K562 (cell line): ENCODE data around the gene PMIS2. TPM values are rescaled to one million over a fixed set of nuclear protein-coding genes. Genes with fewer than 3 reads are reported as not detected.

Experiments
- DACH1 ChIP-seq: fragments of 450-650 bp; IDR thresholded peaks from 2 replicates; pipeline ENCODE4 v1.6.1; 2018; ENCODE audit not compliant: partially characterized antibody
- ETV6 ChIP-seq, 3 experiments: fragments of 150-350 bp in 1 of 3; sonication (generic) in 1 of 3; formaldehyde crosslinking in 1 of 3; IDR thresholded peaks; 2 replicates each; pipeline versions ENCODE4 v1.6.1 to v1.8.0; 2014 to 2022; ENCODE audit warnings: borderline replicate concordance in 2 of 3, low read depth in 2 of 3, antibody characterized with exemption in 1 of 3, low read length in 1 of 3, mild to moderate bottlenecking in 1 of 3, missing genetic modification reagents in 1 of 3
- NCOA2 ChIP-seq, 2 experiments: fragments of 450-650 bp; IDR thresholded peaks; 2 replicates each; pipeline ENCODE4 v1.6.1; 2018; ENCODE audit warnings: mild to moderate bottlenecking in 2 of 2, moderate library complexity in 1 of 2; ENCODE audit not compliant: partially characterized antibody in 2 of 2
- PHB ChIP-seq: fragments of 250-450 bp; sonication (Bioruptor Pico); IDR thresholded peaks from 2 replicates; pipeline ENCODE4 v1.5.0; 2021
- TOE1 ChIP-seq, 2 experiments: fragments of 450-650 bp in 1 of 2; sonication (generic) in 1 of 2; formaldehyde crosslinking in 1 of 2; IDR thresholded peaks; 2 replicates each; pipeline versions ENCODE4 v1.7.1 to v1.8.0; 2016 to 2022; ENCODE audit warnings: borderline replicate concordance in 2 of 2, mild to moderate bottlenecking in 2 of 2, antibody characterized with exemption in 1 of 2, inconsistent platforms in 1 of 2, low read depth in 1 of 2, missing genetic modification reagents in 1 of 2, moderate library complexity in 1 of 2
- ZBTB40 ChIP-seq, 2 experiments: fragments of 450-650 bp in 1 of 2; sonication (generic) in 1 of 2; formaldehyde crosslinking in 1 of 2; IDR thresholded peaks; 2 replicates each; pipeline versions ENCODE4 v1.7.1 to v1.9.0; 2016 to 2022; ENCODE audit warnings: inconsistent platforms in 1 of 2, mild to moderate bottlenecking in 1 of 2, missing genetic modification reagents in 1 of 2
- ZNF175 ChIP-seq: fragments of 200-800 bp; sonication (Bioruptor generic); IDR thresholded peaks from 2 replicates; pipeline ENCODE4 v1.6.1; 2016; ENCODE audit warnings: low read depth, mild to moderate bottlenecking, missing genetic modification characterization, missing compliant biosample characterization
- polyA plus RNA-seq, 8 experiments: library from polyadenylated mRNA; depleted of rRNA in 4 of 8; stranded (reverse) in 5 of 8; unstranded in 3 of 8; fragments of >200 nt; fragmentation: Nextera tagmentation in 2 of 8; fragmentation: Illumina TruSeq in 1 of 8; extraction: Ambion mirVana in 2 of 8; extraction: Trizol in 1 of 8; gene quantifications; 2 replicates each; pipeline versions ENCODE4 v1.2.1 to v1.2.3, GENCODE V29; 2011 to 2014; ENCODE audit warnings: inconsistent platforms in 1 of 8, missing spikeins in 1 of 8
- total RNA-seq, 7 experiments: library from RNA; depleted of rRNA in 6 of 7; stranded (reverse); fragments of >200 nt in 6 of 7; fragmentation: Illumina TruSeq in 2 of 7; extraction: Trizol in 2 of 7; gene quantifications; 2 replicates each; pipeline versions ENCODE4 v1.2.1 to v1.2.3, GENCODE V29; 2011 to 2021; ENCODE audit warnings: low replicate concordance in 1 of 7
- TF ChIP-seq, protein P1 (sequence below), 3 experiments: fragments of 200-800 bp in 1 of 3; fragments of 250-450 bp in 1 of 3; fragments of 450-650 bp in 1 of 3; sonication (Bioruptor Pico) in 1 of 3; sonication (Bioruptor generic) in 1 of 3; formaldehyde crosslinking in 1 of 3; IDR thresholded peaks; 2 replicates each; pipeline versions ENCODE4 v1.6.1 to v1.8.0; 2016 to 2022; ENCODE audit warnings: mild to moderate bottlenecking in 2 of 3, missing genetic modification characterization in 2 of 3, missing compliant biosample characterization in 1 of 3, moderate library complexity in 1 of 3
- TF ChIP-seq, protein P2 (sequence below): sonication (generic); formaldehyde crosslinking; IDR thresholded peaks from 2 replicates; pipeline ENCODE4 v1.8.0; 2022; ENCODE audit warnings: mild to moderate bottlenecking, low read depth, missing genetic modification reagents

The PMIS2 gene
- total and polyA plus RNA-seq, 9 of the 15 experiments (the other 6 are each of a cell fraction or from before 2014, with no cell fraction given) = not detected

- TF ChIP-seq, protein P1, sequence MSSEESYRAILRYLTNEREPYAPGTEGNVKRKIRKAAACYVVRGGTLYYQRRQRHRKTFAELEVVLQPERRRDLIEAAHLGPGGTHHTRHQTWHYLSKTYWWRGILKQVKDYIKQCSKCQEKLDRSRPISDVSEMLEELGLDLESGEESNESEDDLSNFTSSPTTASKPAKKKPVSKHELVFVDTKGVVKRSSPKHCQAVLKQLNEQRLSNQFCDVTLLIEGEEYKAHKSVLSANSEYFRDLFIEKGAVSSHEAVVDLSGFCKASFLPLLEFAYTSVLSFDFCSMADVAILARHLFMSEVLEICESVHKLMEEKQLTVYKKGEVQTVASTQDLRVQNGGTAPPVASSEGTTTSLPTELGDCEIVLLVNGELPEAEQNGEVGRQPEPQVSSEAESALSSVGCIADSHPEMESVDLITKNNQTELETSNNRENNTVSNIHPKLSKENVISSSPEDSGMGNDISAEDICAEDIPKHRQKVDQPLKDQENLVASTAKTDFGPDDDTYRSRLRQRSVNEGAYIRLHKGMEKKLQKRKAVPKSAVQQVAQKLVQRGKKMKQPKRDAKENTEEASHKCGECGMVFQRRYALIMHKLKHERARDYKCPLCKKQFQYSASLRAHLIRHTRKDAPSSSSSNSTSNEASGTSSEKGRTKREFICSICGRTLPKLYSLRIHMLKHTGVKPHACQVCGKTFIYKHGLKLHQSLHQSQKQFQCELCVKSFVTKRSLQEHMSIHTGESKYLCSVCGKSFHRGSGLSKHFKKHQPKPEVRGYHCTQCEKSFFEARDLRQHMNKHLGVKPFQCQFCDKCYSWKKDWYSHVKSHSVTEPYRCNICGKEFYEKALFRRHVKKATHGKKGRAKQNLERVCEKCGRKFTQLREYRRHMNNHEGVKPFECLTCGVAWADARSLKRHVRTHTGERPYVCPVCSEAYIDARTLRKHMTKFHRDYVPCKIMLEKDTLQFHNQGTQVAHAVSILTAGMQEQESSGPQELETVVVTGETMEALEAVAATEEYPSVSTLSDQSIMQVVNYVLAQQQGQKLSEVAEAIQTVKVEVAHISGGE (CRISPR knock-in tag; IDR thresholded peaks at IDR 0.05) = no peak
- TF ChIP-seq, protein P2, sequence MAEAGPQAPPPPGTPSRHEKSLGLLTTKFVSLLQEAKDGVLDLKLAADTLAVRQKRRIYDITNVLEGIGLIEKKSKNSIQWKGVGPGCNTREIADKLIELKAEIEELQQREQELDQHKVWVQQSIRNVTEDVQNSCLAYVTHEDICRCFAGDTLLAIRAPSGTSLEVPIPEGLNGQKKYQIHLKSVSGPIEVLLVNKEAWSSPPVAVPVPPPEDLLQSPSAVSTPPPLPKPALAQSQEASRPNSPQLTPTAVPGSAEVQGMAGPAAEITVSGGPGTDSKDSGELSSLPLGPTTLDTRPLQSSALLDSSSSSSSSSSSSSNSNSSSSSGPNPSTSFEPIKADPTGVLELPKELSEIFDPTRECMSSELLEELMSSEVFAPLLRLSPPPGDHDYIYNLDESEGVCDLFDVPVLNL = no peak
- TF ChIP-seq ZBTB40 (IDR thresholded peaks at IDR 0.05) (no peak), ZBTB40 (CRISPR knock-in tag; IDR thresholded peaks at IDR 0.05) (no peak), ZNF175 (CRISPR knock-in tag) (no peak), ETV6 (IDR thresholded peaks at IDR 0.05; ENCODE audit: borderline replicate concordance in 1 of 2, low read depth in 2 of 2, low read length in 1 of 2) (no peak), ETV6 (CRISPR knock-in tag; IDR thresholded peaks at IDR 0.05; ENCODE audit: borderline replicate concordance) (no peak), DACH1 (no peak), TOE1 (IDR thresholded peaks at IDR 0.05; ENCODE audit: borderline replicate concordance) (no peak), TOE1 (CRISPR knock-in tag; IDR thresholded peaks at IDR 0.05; ENCODE audit: borderline replicate concordance, low read depth) (no peak), NCOA2 (IDR thresholded peaks at IDR 0.05; ENCODE audit: partially characterized antibody in 2 of 2) (no peak), PHB (CRISPR knock-in tag) (no peak)
Observed at GRCh38 chr19:35557539-35558399, 28.2 kb upstream of the PMIS2 start (continued).
